ENCODE data around the gene KDM4B. TPM values are rescaled to one million over a fixed set of nuclear protein-coding genes. Genes with fewer than 3 reads are reported as not detected.

The KDM4B gene
- total and polyA plus RNA-seq, 2 of the 8 experiments (the other 6 are each of a cell fraction or from before 2014, with no cell fraction given) = 12.0 to 31.9 TPM

DNA sequence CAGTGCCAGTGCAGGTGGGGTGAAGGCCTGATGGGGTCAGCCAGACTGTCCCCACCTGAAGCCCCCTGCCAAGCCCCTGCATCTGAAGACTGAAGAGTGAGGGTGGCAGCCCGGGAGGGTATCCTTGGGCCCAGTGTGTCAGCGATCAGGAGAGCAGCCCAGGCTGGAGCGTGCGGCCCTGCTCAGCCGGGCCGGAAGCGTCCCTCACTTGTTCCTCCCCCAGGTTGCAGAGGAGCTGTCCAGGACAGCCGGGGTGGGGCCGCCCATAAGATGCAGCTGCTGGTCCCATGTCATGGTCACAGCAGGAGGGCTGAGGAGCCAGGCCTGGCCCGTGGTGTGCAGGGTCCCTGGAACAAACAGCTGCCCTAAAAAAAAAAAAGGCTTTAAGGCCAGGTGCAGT, 55.4 kb downstream of the KDM4B start (continued):
- TF ChIP-seq KDM4A (IDR thresholded peaks at IDR 0.05; ENCODE audit: low read depth, low read length, severe bottlenecking) = no peak
- TF ChIP-seq TAF1 (IDR thresholded peaks at IDR 0.05; ENCODE audit: low read depth, low read length) = no peak
- no peak for TF ChIP-seq CTBP2 (IDR thresholded peaks at IDR 0.05; ENCODE audit: borderline replicate concordance, insufficient read depth, insufficient read length, low read length)
- TF ChIP-seq NRF1 (IDR thresholded peaks at IDR 0.05; ENCODE audit: low read depth, low read length) = no peak
- TF ChIP-seq KDM5A (IDR thresholded peaks at IDR 0.05; ENCODE audit: low read length) = no peak
- TF ChIP-seq JUND (IDR thresholded peaks at IDR 0.05; ENCODE audit: low read length) = no peak
